K562 (cell line): ENCODE measurements around the gene SPATA31D3. TPM values are rescaled to one million over a fixed set of nuclear protein-coding genes. Genes with fewer than 3 reads are reported as not detected.

ENCODE experiments used
- ATAC-seq: fragments of 200-7000 bp; cut with Tn5 transposase; 3 replicates; pipeline ENCODE4 v1.9.1; 2020; ENCODE audit warnings: moderate library complexity
- BruUV-seq: library from RNA; stranded (reverse); fragments of 400-500 nt; replicated peaks from 2 replicates; lab custom pipeline; 2021; lab: Mats Ljungman, UMichigan
- CTCF ChIA-PET: fragments of 300-600 bp; formaldehyde crosslinking; extraction: SDS; loops from one replicate; lab custom pipeline; 2021; ENCODE audit warnings: low intra/inter-chr PET ratio; lab: Yijun Ruan, JAX
- POLR2A ChIA-PET: fragments of 300-600, 350-650 bp; sonication (Branson Sonifier 250); formaldehyde crosslinking; extraction: SDS; loops from one replicate; lab custom pipeline; 2021; ENCODE audit warnings: antibody characterized with exemption, inconsistent platforms; lab: Yijun Ruan, JAX
- DNase-seq, 4 experiments: peaks; one replicate each; pipeline versions ENCODE4 v3.0.0 to v3.0.0-alpha.2; 2011 to 2018; ENCODE audit warnings: low spot score in 3 of 4, mixed read lengths in 3 of 4; ENCODE audit errors: extremely low read depth in 1 of 4
- FAIRE-seq: peaks from 2 replicates; lab custom pipeline; 2011; peaks lifted over from hg19 to GRCh38; lab: Jason Lieb, UNC
- H2AFZ ChIP-seq: 2 replicates; pipeline ENCODE4 v1.6.0; 2011; ENCODE audit warnings: low read depth, low read length, control low read depth, inconsistent platforms
- H3K27ac ChIP-seq: fragments of 200-600 bp; 3 replicates; pipeline ENCODE4 v1.8.0; 2011; ENCODE audit warnings: low read depth, mild to moderate bottlenecking, control low read depth, inconsistent platforms, low read length, moderate library complexity, mixed read lengths; ENCODE audit errors: extremely low read depth
- H3K27me3 ChIP-seq, 2 experiments: fragments of 300-600 bp in 1 of 2; 2 replicates in 1 of 2; 3 replicates in 1 of 2; pipeline versions ENCODE4 v1.6.0 to v1.8.0; 2011; ENCODE audit warnings: inconsistent platforms in 2 of 2, low read length in 2 of 2, mild to moderate bottlenecking in 1 of 2, mixed read lengths in 1 of 2, moderate library complexity in 1 of 2; ENCODE audit not compliant: control insufficient read depth in 2 of 2, insufficient read depth in 2 of 2
- H3K36me3 ChIP-seq: fragments of 300-600 bp; 3 replicates; pipeline ENCODE4 v1.8.0; 2011; ENCODE audit warnings: mild to moderate bottlenecking, low read length, inconsistent platforms; ENCODE audit not compliant: control insufficient read depth, insufficient read depth
- H3K4me1 ChIP-seq, 2 experiments: fragments of 200-600 bp in 1 of 2; replicated peaks in 1 of 2; 2 replicates in 1 of 2; 3 replicates in 1 of 2; pipeline versions ENCODE4 v1.5.1 to v1.8.0; 2011; ENCODE audit warnings: inconsistent platforms in 2 of 2, low read length in 2 of 2, mild to moderate bottlenecking in 1 of 2, mixed read lengths in 1 of 2, moderate library complexity in 1 of 2; ENCODE audit not compliant: control insufficient read depth in 2 of 2, insufficient read depth in 2 of 2
- H3K4me2 ChIP-seq: 2 replicates; pipeline ENCODE4 v1.6.1; 2011; ENCODE audit warnings: low read length, control low read depth, inconsistent platforms, mixed read lengths; ENCODE audit not compliant: insufficient read depth
- H3K4me3 ChIP-seq: fragments of 200-600 bp; sonication (generic), shearing (Covaris generic); 2 replicates; pipeline ENCODE4 v1.5.1; 2016; ENCODE audit warnings: control low read depth, inconsistent platforms
- H3K79me2 ChIP-seq: fragments of 200-600 bp; 3 replicates; pipeline ENCODE4 v1.8.0; 2011; ENCODE audit warnings: low read length, inconsistent platforms; ENCODE audit not compliant: control insufficient read depth, insufficient read depth
- H3K9ac ChIP-seq, 2 experiments: 2 replicates each; pipeline versions ENCODE4 v1.6.0 to v1.6.1; 2011; ENCODE audit warnings: low read depth in 2 of 2, low read length in 2 of 2, control low read depth in 1 of 2, inconsistent platforms in 1 of 2, mild to moderate bottlenecking in 1 of 2, mixed read lengths in 1 of 2; ENCODE audit not compliant: insufficient read depth in 1 of 2
- H3K9me1 ChIP-seq: one replicate; pipeline ENCODE4 v1.6.0; 2011; ENCODE audit warnings: inconsistent platforms, mild to moderate bottlenecking, low read length, moderate library complexity; ENCODE audit not compliant: control insufficient read depth, insufficient read depth
- H3K9me3 ChIP-seq: replicated peaks from 2 replicates; pipeline ENCODE4 v1.5.1; 2011; ENCODE audit warnings: low read depth, low read length, inconsistent platforms; ENCODE audit not compliant: control insufficient read depth, insufficient read depth
- H4K20me1 ChIP-seq: replicated peaks from 2 replicates; pipeline ENCODE4 v1.6.1; 2011; ENCODE audit warnings: low read length, inconsistent platforms, mixed read lengths; ENCODE audit not compliant: control insufficient read depth, insufficient read depth
- ATF1 ChIP-seq, 2 experiments: fragments of 450-650 bp in 1 of 2; IDR thresholded peaks; 2 replicates each; pipeline ENCODE4 v1.6.1; 2016; ENCODE audit warnings: missing compliant biosample characterization in 1 of 2, missing genetic modification characterization in 1 of 2
- BCLAF1 ChIP-seq, 2 experiments: fragments of 450-650 bp in 1 of 2; IDR thresholded peaks; 2 replicates each; pipeline ENCODE4 v1.6.1; 2011 to 2017; ENCODE audit warnings: low read depth in 2 of 2, antibody characterized with exemption in 1 of 2, borderline replicate concordance in 1 of 2, low read length in 1 of 2, mild to moderate bottlenecking in 1 of 2, mixed read lengths in 1 of 2; ENCODE audit not compliant: control insufficient read depth in 1 of 2
- GTF2E2 ChIP-seq: fragments of 200-800 bp; sonication (Bioruptor generic); IDR thresholded peaks from 2 replicates; pipeline ENCODE4 v1.6.1; 2016; ENCODE audit warnings: missing genetic modification characterization, missing compliant biosample characterization
- HIVEP1 ChIP-seq: fragments of 250-450 bp; sonication (Bioruptor Pico); IDR thresholded peaks from 2 replicates; pipeline ENCODE4 v1.4.0; 2020; ENCODE audit warnings: mild to moderate bottlenecking
- KDM4B ChIP-seq, 2 experiments: fragments of 450-650 bp in 1 of 2; sonication (generic) in 1 of 2; IDR thresholded peaks; 2 replicates each; pipeline ENCODE4 v1.6.1; 2016 to 2017; ENCODE audit warnings: borderline replicate concordance in 2 of 2, antibody characterized with exemption in 1 of 2, low read depth in 1 of 2, mild to moderate bottlenecking in 1 of 2
- MCM3 ChIP-seq: fragments of 450-650 bp; IDR thresholded peaks from 2 replicates; pipeline ENCODE4 v1.6.1; 2016
- MIER1 ChIP-seq: fragments of 450-650 bp; IDR thresholded peaks from 2 replicates; pipeline ENCODE4 v1.6.1; 2016; ENCODE audit warnings: antibody characterized with exemption, mild to moderate bottlenecking, low read depth
- PHTF2 ChIP-seq: fragments of 250-450 bp; sonication (Bioruptor Pico); IDR thresholded peaks from 2 replicates; pipeline ENCODE4 v1.5.0; 2021; ENCODE audit warnings: mild to moderate bottlenecking
- RHOXF2B ChIP-seq: fragments of 250-450 bp; sonication (Bioruptor Pico); conservative IDR thresholded peaks from 2 replicates; pipeline ENCODE4 v1.5.1; 2021
- THAP7 ChIP-seq: fragments of 250-450 bp; sonication (Bioruptor Pico); IDR thresholded peaks from 2 replicates; pipeline ENCODE4 v1.5.0; 2021
- UBTF ChIP-seq, 2 experiments: IDR thresholded peaks; 2 replicates each; pipeline ENCODE4 v1.6.1; 2012; ENCODE audit warnings: improper control_type of control experiment in 2 of 2, low read depth in 2 of 2, low read length in 2 of 2, borderline replicate concordance in 1 of 2
- ZNF232 ChIP-seq: sonication (generic); formaldehyde crosslinking; IDR thresholded peaks from 2 replicates; pipeline ENCODE4 v1.8.0; 2022; ENCODE audit warnings: mild to moderate bottlenecking, missing genetic modification reagents
- ZNF445 ChIP-seq: fragments of 250-450 bp; sonication (Bioruptor Pico); IDR thresholded peaks from 2 replicates; pipeline ENCODE4 v1.4.0; 2020; ENCODE audit warnings: low read depth, mild to moderate bottlenecking, moderate library complexity
- WGBS: fragments of 100-300 bp; shearing (Covaris generic); methylation state at CpG from one replicate; pipeline ENCODE4 v1.1.6; 2016; ENCODE audit warnings: low coverage, mixed read lengths; ENCODE audit not compliant: insufficient coverage; ENCODE audit errors: missing lambda C conversion rate; 5-methylcytosine and 5-hydroxymethylcytosine counted together
- in situ Hi-C: fragments of 300-500 bp; cut with MboI; formaldehyde crosslinking; loops from 4 replicates; pipeline ENCODE4 v1.15.0; 2018; ENCODE audit warnings: inconsistent platforms, mixed read lengths
- intact Hi-C: fragments of 100-400 bp; cut with micrococcal nuclease; formaldehyde crosslinking; loops from 2 replicates; pipeline ENCODE4 v1.14.2; 2022
- polyA plus RNA-seq, 8 experiments: library from polyadenylated mRNA; depleted of rRNA in 4 of 8; stranded (reverse) in 5 of 8; unstranded in 3 of 8; fragments of >200 nt; fragmentation: Nextera tagmentation in 2 of 8; fragmentation: Illumina TruSeq in 1 of 8; extraction: Ambion mirVana in 2 of 8; extraction: Trizol in 1 of 8; gene quantifications; 2 replicates each; pipeline versions ENCODE4 v1.2.1 to v1.2.3, GENCODE V29; 2011 to 2014; ENCODE audit warnings: inconsistent platforms in 1 of 8, missing spikeins in 1 of 8
- total RNA-seq, 7 experiments: library from RNA; depleted of rRNA in 6 of 7; stranded (reverse); fragments of >200 nt in 6 of 7; fragmentation: Illumina TruSeq in 2 of 7; extraction: Trizol in 2 of 7; gene quantifications; 2 replicates each; pipeline versions ENCODE4 v1.2.1 to v1.2.3, GENCODE V29; 2011 to 2021; ENCODE audit warnings: low replicate concordance in 1 of 7

SPATA31D3 gene
- total and polyA plus RNA-seq, 9 of the 15 experiments (the other 6 are each of a cell fraction or from before 2014, with no cell fraction given): not detected

- Histone ChIP-seq H3K4me2 (no peak overlapping the region), H3K9ac (no peak overlapping the region), H3K9me3 (no peaks in the 10 kb centered on the region), H3K27ac (no peak overlapping the region), H2AFZ (no peak overlapping the region), H3K9me1 (no peaks in the 10 kb centered on the region), H4K20me1 (no peaks in the 10 kb centered on the region), H3K36me3 (no peaks in the 10 kb centered on the region), H3K27me3 (no peaks in the 10 kb centered on the region), H3K4me1 (no peaks in the 10 kb centered on the region), H3K79me2 (no peaks in the 10 kb centered on the region), H3K4me3 (no peak overlapping the region)
- no peak for TF ChIP-seq MIER1
- no peak for TF ChIP-seq RHOXF2B (CRISPR knock-in tag)
- TF ChIP-seq UBTF (IDR thresholded peaks at IDR 0.05; ENCODE audit: borderline replicate concordance in 1 of 2, low read depth in 2 of 2, low read length in 2 of 2): no peak
- TF ChIP-seq ZNF445 (CRISPR knock-in tag): no peak
- no peak for TF ChIP-seq ZNF232 (CRISPR knock-in tag)
- no peak for TF ChIP-seq BCLAF1 (IDR thresholded peaks at IDR 0.05; ENCODE audit: borderline replicate concordance in 1 of 2, control insufficient read depth in 1 of 2, low read depth in 2 of 2, low read length in 1 of 2)
- no peak for TF ChIP-seq ATF1 (CRISPR knock-in tag; IDR thresholded peaks at IDR 0.05)
- no peak for TF ChIP-seq ATF1 (tag; IDR thresholded peaks at IDR 0.05)
- TF ChIP-seq GTF2E2 (tag): no peak
- no peak for TF ChIP-seq KDM4B (IDR thresholded peaks at IDR 0.05; ENCODE audit: borderline replicate concordance in 2 of 2, low read depth in 1 of 2)
- TF ChIP-seq PHTF2 (CRISPR knock-in tag): no peak
- no peak for TF ChIP-seq THAP7
- TF ChIP-seq HIVEP1 (CRISPR knock-in tag): no peak
- no peak for TF ChIP-seq MCM3
- 0% methylated on average over 1 of the region's 1 CpG for WGBS
- ChIA-PET POLR2A (no interaction called here), CTCF (no interaction called here)
- no peak for DNase-seq
- FAIRE-seq: no peak
- no peak for ATAC-seq
- intact Hi-C loops: no loop called here
- in situ Hi-C loops: no loop called here
- BruUV-seq: no TSS peak
Measured at GRCh38 chr9:81898851-81899250, 44.4 kb upstream of the SPATA31D3 start.
